GM19035 (cell line): Measurements from ENCODE around the gene HPS5.

Experiments
- ATAC-seq: cut with Tn5 transposase; IDR thresholded peaks from one replicate; pipeline ENCODE4 v1.9.1; 2021; ENCODE audit not compliant: unreplicated experiment

Gene HPS5

GRCh38 chr11:18319914-18320313 is 2.0 kb downstream of the HPS5 start:
- ATAC-seq, result no peak

DNA sequence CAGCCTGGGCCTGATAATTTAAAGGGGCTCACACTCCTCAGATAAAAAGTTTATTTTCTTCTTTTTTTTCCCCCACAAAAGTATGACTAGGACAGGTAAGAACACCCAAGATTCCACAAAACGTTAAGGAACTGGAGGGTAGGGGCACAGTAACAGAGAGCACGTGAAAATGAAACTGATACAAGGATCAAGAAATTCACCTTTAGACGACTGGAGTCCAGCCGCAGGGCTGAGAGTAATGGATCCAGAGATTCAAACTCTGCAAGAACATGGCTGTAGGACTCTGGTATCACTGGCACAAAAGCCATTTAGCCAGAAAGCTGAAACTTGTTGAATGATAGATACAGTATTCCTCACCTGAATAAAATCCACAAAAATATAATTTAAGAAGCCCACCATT is 4.4 kb downstream of the HPS5 start:
- no peak for ATAC-seq

DNA sequence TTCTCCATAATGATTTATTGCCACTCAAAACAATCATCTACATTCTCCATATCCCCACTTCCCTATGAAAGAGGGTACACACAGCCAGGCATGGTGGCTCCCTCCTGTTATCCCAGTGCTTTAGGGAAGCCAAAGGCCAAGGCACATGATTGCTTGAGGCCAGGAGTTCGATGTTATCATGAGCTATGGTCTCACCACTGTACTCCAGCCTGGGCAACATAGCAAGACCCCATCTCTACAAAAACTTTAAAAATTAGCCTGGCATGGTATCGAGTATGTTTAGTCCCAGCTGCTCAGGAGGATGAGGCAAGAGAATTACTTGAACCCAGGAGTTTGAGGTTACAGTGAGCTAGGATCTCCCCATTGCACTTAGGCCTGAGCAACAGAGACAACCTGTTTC is 6.0 kb downstream of the HPS5 start:
- no peak for ATAC-seq

- no peak for ATAC-seq
These were observed 7.0 kb downstream of the HPS5 start for GRCh38 chr11:18314784-18315523.

DNA sequence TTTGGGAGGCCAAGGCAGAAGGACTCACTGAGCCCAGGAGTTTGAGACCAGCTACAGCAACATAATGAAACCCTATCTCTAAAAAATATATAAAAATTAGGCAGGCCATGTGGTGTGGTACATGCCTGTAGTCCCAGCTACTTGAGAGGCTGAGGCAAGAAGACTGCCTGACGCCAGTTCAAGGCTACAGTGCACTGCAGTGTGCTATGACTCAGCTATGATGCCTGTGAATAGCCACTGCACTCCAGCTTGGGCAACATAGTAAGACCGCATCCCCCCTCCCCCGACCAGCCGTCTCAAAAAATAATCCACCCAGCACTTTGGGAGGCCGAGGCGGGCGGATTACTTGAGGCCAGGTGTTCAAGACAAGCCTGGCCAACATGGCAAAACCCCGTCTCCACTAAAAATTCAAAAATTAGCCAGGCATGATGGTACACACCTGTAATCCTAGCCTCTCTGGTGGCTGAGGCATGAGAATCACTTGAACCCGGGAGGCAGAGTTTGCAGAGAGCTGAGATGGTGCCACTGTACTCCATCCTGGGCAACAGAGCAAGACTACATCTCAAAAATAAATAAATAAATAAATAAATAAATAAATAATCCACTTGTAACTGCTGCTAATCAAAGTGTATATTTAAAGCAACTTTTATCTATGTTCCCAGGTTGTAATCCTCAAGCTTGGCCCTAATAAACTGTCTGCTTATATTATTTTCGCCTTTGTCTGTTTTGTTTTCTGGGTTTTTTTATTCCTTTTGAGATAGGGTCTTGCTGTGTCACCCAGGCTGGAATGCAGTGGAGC is 7.8 kb downstream of the HPS5 start:
- ATAC-seq, result no peak

GRCh38 chr11:18312663-18313420 is 9.1 kb downstream of the HPS5 start:
- ATAC-seq, result no peak

- no peak for ATAC-seq
These were observed 9.9 kb downstream of the HPS5 start for GRCh38 chr11:18312012-18312411.

DNA sequence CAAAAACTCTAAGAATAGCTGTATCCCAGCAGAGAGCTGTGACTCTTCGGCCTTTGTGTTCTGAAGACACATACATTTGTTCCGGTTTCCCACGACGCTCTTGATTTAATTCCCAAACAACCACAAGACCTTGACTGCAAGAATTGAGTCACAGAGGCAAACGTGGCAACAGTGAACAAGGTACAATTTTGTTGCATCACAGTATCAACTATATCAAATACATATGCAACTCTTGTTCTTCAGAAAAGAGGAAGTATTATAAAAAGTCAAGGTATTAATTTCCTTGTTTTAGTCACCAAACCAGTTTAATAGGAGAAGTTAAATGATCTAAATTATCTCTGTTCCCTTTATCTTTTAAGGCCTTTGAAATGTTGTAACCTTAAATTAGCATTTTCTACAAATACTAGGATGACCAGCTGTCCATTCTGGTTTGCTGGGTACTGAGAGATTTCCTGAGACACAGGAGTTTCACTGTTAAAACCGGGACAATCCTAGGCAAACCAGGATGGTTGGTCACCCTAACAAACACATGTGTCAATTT is 11.1 kb downstream of the HPS5 start:
- ATAC-seq, result no peak

- ATAC-seq, result no peak
These were observed 12.2 kb downstream of the HPS5 start for GRCh38 chr11:18309691-18310090.

GRCh38 chr11:18308242-18308641 is 13.7 kb downstream of the HPS5 start:
- no peak for ATAC-seq

DNA sequence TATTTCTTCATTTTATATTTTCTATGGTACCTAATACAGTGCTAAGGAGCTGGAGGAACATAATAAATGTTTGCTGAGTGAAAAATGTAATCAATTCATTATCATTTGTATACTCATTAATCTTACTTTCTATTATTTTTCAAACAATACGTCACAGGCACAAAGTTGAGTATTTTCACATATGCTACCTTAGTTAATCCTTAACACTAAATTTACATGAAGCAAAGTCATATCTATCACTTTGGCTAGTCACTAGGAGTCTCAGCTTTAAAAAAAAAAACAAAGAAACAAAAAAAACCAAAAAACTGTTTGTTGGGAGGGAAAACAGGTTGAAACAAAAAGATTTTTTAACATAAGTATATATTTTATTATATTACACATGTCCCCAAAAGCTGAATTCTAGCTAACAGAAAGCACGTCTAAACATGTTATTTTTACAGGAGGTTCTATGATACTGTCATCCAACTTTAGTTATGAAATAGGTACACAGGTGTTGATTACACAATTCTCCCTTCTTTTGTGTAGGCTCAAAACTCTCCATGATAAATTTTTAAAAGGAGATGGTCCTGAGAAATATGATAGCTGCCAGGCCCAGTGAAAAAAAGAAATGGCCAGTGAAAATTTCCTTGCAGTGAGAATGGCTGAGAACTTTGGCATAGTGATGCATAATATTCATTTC is 14.3 kb downstream of the HPS5 start:
- no peak for ATAC-seq

DNA sequence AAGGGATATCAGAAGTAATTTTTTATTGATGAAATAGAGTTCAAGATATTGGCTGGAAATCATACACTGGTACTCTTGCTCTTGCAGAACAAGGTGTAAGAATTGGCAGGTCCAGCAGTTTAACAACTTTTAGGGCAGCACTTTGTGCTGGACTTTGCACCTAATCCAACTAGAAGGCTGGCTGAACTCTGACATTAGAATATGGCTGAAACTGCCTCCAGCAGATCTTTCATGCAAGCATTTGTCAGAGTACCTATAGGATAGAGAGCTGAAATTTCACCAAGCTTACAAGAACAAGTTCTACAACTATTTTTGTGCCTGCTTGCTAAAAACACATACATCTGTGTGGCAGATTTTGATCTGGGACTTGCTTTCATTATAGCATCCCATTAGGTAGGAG is 17.2 kb downstream of the HPS5 start:
- no peak for ATAC-seq

GRCh38 chr11:18299721-18300120 is 22.2 kb downstream of the HPS5 start:
- ATAC-seq, result no peak

DNA sequence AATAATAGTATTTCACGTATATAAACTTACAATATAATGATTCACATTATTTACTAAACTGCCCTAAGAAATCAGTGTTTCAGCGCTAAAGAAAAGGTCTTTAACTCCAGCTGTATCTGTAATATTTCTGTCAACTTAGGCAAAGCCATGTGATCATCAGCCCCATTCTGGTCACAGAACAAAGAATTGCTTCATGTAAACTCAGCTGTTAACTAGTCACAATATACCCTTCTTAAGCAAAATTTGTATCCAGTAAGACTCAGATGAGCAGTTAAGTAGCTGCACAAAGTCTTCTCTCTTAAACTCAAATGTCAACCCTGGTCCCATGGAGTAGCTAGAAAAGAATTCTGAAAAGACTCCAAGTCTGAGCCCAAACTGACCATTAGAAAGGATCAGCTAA is 26.6 kb downstream of the HPS5 start:
- no peak for ATAC-seq

DNA sequence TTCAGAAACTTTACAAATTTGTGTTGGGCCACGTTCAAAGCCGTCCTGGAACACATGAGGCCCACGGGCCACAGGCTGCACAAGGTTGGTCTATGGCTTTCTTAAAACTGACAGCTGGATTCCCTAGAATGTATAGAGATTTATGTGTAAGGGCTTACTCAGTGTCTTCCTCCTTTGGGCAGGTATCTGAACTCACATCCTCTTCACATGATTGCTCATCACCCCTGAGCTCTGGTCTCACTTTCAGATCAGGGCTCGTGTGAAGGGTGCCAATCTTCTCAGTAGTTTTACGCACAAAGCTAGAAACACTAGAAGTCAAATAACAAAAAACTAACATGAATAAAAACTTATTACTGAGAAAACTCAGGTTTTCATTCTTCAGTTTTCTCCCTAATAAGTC is 27.1 kb downstream of the HPS5 start:
- no peak for ATAC-seq

DNA sequence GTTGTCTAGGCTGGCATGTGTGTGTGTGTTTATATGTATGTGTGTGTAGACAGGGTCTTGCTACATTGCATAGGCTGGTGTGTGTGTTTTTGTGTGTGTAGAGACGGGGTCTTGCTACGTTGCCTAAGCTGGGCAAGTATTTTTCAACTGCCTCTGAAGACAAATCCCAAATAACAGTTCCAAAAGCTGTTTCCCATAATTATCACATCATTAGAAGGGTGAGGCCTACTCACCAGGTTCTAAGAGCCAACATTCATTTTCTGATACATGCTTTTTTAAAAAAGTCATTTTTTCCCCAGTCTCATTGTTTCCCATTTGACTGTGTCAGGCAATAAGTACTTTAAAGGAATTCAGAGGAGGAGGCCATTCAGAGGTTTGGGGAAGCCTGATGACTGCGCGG is 33.0 kb downstream of the HPS5 start:
- ATAC-seq, result no peak

DNA sequence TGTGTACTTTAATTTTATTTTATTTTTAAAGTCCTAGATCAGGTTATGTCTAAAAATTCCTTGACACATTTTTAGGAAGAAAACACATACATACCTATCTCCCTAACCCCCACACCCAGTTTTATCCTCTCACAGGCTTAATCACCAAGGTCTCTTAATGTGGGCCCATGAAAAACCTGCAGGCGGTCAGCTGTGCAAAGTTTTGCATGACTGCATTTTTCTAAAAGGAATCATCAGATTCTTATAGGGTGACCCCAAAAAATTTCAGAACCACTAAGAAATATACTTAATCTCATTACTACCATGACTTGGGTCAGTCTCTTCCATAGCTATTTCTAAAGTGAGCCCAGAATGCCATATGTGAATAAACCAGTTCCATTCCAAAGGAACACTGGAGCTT is 36.1 kb downstream of the HPS5 start:
- ATAC-seq, result no peak

- ATAC-seq, result no peak
These were observed 39.3 kb downstream of the HPS5 start for GRCh38 chr11:18282626-18283025.

GRCh38 chr11:18280438-18281045 is 41.4 kb downstream of the HPS5 start:
- peak; percentile 95 for ATAC-seq

DNA sequence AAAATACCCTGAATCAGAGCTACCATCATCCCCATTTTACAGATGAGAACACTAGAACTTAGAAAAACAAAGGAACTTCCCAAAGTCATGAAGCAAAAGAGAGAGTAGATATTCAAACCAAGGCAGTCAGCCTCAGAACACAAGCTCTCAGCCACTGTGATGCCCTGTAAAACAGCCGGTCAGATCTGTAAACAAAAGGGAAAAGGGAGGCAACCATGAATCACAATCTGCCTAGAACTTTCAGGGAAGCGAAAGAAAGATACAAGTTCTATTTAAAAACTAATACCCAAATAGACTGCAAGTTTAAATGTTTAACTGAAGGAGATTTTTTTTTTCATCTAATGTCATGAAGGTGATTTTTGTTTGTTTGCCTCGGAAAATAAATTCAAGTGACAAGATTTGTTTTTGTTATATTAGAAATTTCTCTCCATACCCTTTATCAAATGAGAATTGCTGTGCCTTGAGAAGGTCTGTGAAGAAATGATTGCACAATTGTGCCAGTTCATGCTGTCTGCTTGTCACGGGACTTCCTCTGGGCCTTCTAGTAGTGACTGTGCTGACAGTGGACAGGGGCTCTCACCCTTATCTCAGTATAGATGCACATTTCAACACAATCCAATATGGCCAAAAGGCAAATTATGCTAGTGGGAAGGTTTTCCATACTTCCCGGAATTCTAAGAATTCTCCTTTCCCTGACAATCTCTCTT is 44.2 kb downstream of the HPS5 start:
- no peak for ATAC-seq
